GM12878 (cell line): ENCODE data around the gene ANTXR2. TPM values are rescaled to one million over a fixed set of nuclear protein-coding genes. Genes with fewer than 3 reads are reported as not detected.

Source experiments
- ATAC-seq: fragments of 200-7000 bp; cut with Tn5 transposase; 3 replicates; pipeline ENCODE4 v1.9.1; 2020; ENCODE audit warnings: mild to moderate bottlenecking, moderate library complexity
- BruUV-seq: library from RNA; stranded (reverse); fragments of 400-500 nt; replicated peaks from 2 replicates; lab custom pipeline; 2021; lab: Mats Ljungman, UMichigan
- CTCF ChIA-PET: fragments of 300-600 bp; sonication (Branson Sonifier 250); formaldehyde crosslinking; extraction: SDS; loops from one replicate; lab custom pipeline; 2021; ENCODE audit warnings: inconsistent platforms; lab: Yijun Ruan, JAX
- POLR2A ChIA-PET: fragments of 350-600 bp; formaldehyde crosslinking; extraction: SDS; loops from one replicate; lab custom pipeline; 2021; ENCODE audit warnings: inconsistent platforms; lab: Charles Lee
- RAD21 ChIA-PET: fragments of 300-600 bp; sonication (Branson Sonifier 250); formaldehyde crosslinking; loops from one replicate; lab custom pipeline; 2023; ENCODE audit warnings: antibody characterized with exemption; ENCODE audit not compliant: unreplicated experiment; lab: Charles Lee
- SMC1A ChIA-PET: fragments of 300-600 bp; sonication (Branson Sonifier 250); formaldehyde crosslinking; loops from one replicate; lab custom pipeline; 2023; ENCODE audit not compliant: unreplicated experiment, uncharacterized antibody; lab: Charles Lee
- DNase-seq: peaks from one replicate; pipeline ENCODE4 v3.0.0-alpha.2; 2011; ENCODE audit warnings: low read depth, low spot score
- FAIRE-seq: peaks from 3 replicates; lab custom pipeline; 2011; peaks lifted over from hg19 to GRCh38; lab: Jason Lieb, UNC
- H2AFZ ChIP-seq: 2 replicates; pipeline ENCODE4 v1.6.0; 2011; ENCODE audit warnings: low read depth, low read length, control low read depth; ENCODE audit not compliant: control insufficient read depth
- H3K27ac ChIP-seq: 2 replicates; pipeline ENCODE4 v1.5.1; 2011; ENCODE audit warnings: control low read depth; ENCODE audit not compliant: control insufficient read depth, insufficient read depth
- H3K27me3 ChIP-seq, 2 experiments: replicated peaks in 1 of 2; 2 replicates each; pipeline versions ENCODE4 v1.6.0 to v1.6.1; 2011; ENCODE audit warnings: low read length in 1 of 2; ENCODE audit not compliant: control insufficient read depth in 2 of 2, insufficient read depth in 2 of 2
- H3K36me3 ChIP-seq, 2 experiments: 2 replicates each; pipeline ENCODE4 v1.5.1; 2011; ENCODE audit warnings: low read length in 1 of 2; ENCODE audit not compliant: control insufficient read depth in 2 of 2, insufficient read depth in 2 of 2
- H3K4me1 ChIP-seq: 2 replicates; pipeline ENCODE4 v1.6.1; 2011; ENCODE audit warnings: mild to moderate bottlenecking, low read length, moderate library complexity, mixed read lengths; ENCODE audit not compliant: control insufficient read depth, insufficient read depth
- H3K4me2 ChIP-seq: 2 replicates; pipeline ENCODE4 v1.6.0; 2011; ENCODE audit warnings: control low read depth; ENCODE audit not compliant: control insufficient read depth, insufficient read depth
- H3K4me3 ChIP-seq: fragments of 200-600 bp; sonication (generic); 2 replicates; pipeline ENCODE4 v1.5.1; 2016
- H3K79me2 ChIP-seq: 2 replicates; pipeline ENCODE4 v1.6.0; 2011; ENCODE audit warnings: low read length; ENCODE audit not compliant: control insufficient read depth, insufficient read depth
- H3K9ac ChIP-seq: 2 replicates; pipeline ENCODE4 v1.8.0; 2011; ENCODE audit warnings: low read length, control low read depth, mixed read lengths; ENCODE audit not compliant: control insufficient read depth, insufficient read depth
- H3K9me3 ChIP-seq: replicated peaks from 3 replicates; pipeline ENCODE4 v1.5.1; 2011; ENCODE audit warnings: mild to moderate bottlenecking, low read length; ENCODE audit not compliant: control insufficient read depth, insufficient read depth
- H4K20me1 ChIP-seq: 2 replicates; pipeline ENCODE4 v1.6.0; 2011; ENCODE audit not compliant: control insufficient read depth, insufficient read depth
- CBFB ChIP-seq: IDR thresholded peaks from 2 replicates; pipeline ENCODE4 v1.6.1; 2016; ENCODE audit warnings: antibody characterized with exemption, low read depth
- PBX3 ChIP-seq: IDR thresholded peaks from 2 replicates; pipeline ENCODE4 v1.6.1; 2011; ENCODE audit warnings: mild to moderate bottlenecking, low read depth, low read length, moderate library complexity; ENCODE audit not compliant: insufficient replicate concordance
- POLR2A ChIP-seq: IDR thresholded peaks from 2 replicates; pipeline ENCODE4 v1.6.1; 2011; ENCODE audit warnings: low read depth, mild to moderate bottlenecking, low read length
- RUNX3 ChIP-seq: IDR thresholded peaks from 2 replicates; pipeline ENCODE4 v1.6.1; 2012; ENCODE audit warnings: low read length, inconsistent platforms
- USF2 ChIP-seq: IDR thresholded peaks from 2 replicates; pipeline ENCODE4 v1.6.1; 2011; ENCODE audit warnings: low read depth, low read length, improper control_type of control experiment, borderline replicate concordance
- ZBTB33 ChIP-seq: fragments of 450-650 bp; IDR thresholded peaks from 2 replicates; pipeline ENCODE4 v1.6.1; 2017; ENCODE audit warnings: mild to moderate bottlenecking
- ZBTB40 ChIP-seq: fragments of 450-650 bp; IDR thresholded peaks from 2 replicates; pipeline ENCODE4 v1.6.1; 2016; ENCODE audit warnings: mild to moderate bottlenecking, moderate library complexity, borderline replicate concordance
- WGBS: methylation state at CpG from one replicate; pipeline ENCODE4 v1.1.6; 2016; ENCODE audit warnings: low lambda C conversion rate; ENCODE audit not compliant: insufficient replicate concordance, insufficient coverage; ENCODE audit errors: missing lambda C conversion rate; 5-methylcytosine and 5-hydroxymethylcytosine counted together
- in situ Hi-C: fragments of 300-500 bp; cut with MboI; formaldehyde crosslinking; loops from 9 replicates; pipeline ENCODE4 v1.14.3; 2018; ENCODE audit warnings: mixed read lengths
- intact Hi-C: fragments of 100-400 bp; cut with micrococcal nuclease; formaldehyde crosslinking; loops from one replicate; pipeline ENCODE4 v1.14.2; 2022; ENCODE audit not compliant: unreplicated experiment
- polyA plus RNA-seq, 11 experiments: library from polyadenylated mRNA; depleted of rRNA in 4 of 11; unstranded in 6 of 11; stranded (reverse) in 5 of 11; fragments of >200 nt; fragmentation: Nextera tagmentation in 4 of 11; fragmentation: Illumina TruSeq in 1 of 11; extraction: Ambion mirVana in 4 of 11; extraction: Trizol in 1 of 11; gene quantifications; 1 replicate in 1 of 11; 2 replicates in 10 of 11; pipeline versions ENCODE4 v1.2.1 to v1.2.3, GENCODE V29; 2011 to 2016; ENCODE audit warnings: inconsistent platforms in 2 of 11, missing spikeins in 2 of 11, low read depth in 1 of 11
- total RNA-seq, 4 experiments: library from RNA; depleted of rRNA in 3 of 4; stranded (reverse); fragments of >200 nt in 3 of 4; fragmentation: Illumina TruSeq in 1 of 4; extraction: Trizol in 1 of 4; gene quantifications; 2 replicates each; pipeline versions ENCODE4 v1.2.1 to v1.2.3, GENCODE V29; 2013 to 2021

ANTXR2 gene
- total and polyA plus RNA-seq, 10 of the 15 experiments (the other 5 are each of a cell fraction or from before 2014, with no cell fraction given) = 1.4 to 8.9 (median 5.7) TPM

GRCh38 chr4:79872738-79873137, 200.3 kb downstream of the ANTXR2 start (continued):
- TF ChIP-seq ZBTB40 (no peak), PBX3 (no peak)
- TF ChIP-seq, all 136 proteins: peak for 0

- 0% methylated on average over 3 of the region's 3 CpGs for WGBS
- Histone ChIP-seq H3K36me3 (no peaks in the 10 kb centered on the region), H3K9ac (no peak overlapping the region), H3K79me2 (no peaks in the 10 kb centered on the region), H3K27ac (no peak overlapping the region), H3K4me3 (no peak overlapping the region), H3K9me3 (no peaks in the 10 kb centered on the region), H3K4me2 (no peak overlapping the region), H3K4me1 (no peaks in the 10 kb centered on the region), H3K27me3 (no peaks in the 10 kb centered on the region), H4K20me1 (no peaks in the 10 kb centered on the region), H2AFZ (no peak overlapping the region)
- intact Hi-C loops (no loop called here), in situ Hi-C loops (no loop called here)
- no peak for DNase-seq
- SMC1A ChIA-PET = no interaction called here
- no TSS peak for BruUV-seq
- TF ChIP-seq RUNX3 (no peak), CBFB (no peak), ZBTB33 (no peak), POLR2A (no peak), USF2 (no peak)
- CTCF ChIA-PET = interaction anchor here (0.7 kb wide), 1 partner anchor 11 kb away, joined by 3 read pairs; no protein-coding TSS in a partner anchor
- RAD21 ChIA-PET = no interaction called here
- POLR2A ChIA-PET = no interaction called here
- ATAC-seq = no peak
- no peak for FAIRE-seq
Measured at GRCh38 chr4:79871961-79872360, 201.1 kb downstream of the ANTXR2 start.
